ENCODE measurements around the gene MCUB.

GRCh38 chr4:109676886-109677285 is 116.8 kb downstream of the MCUB start:
- TF ChIP-seq JUN (IDR thresholded peaks at IDR 0.05): no peak
- TF ChIP-seq PBX3 (IDR thresholded peaks at IDR 0.05): no peak
- TF ChIP-seq CTCF (IDR thresholded peaks at IDR 0.05): no peak
- TF ChIP-seq MAFK (IDR thresholded peaks at IDR 0.05; ENCODE audit: partially characterized antibody): no peak
- TF ChIP-seq POLR2A (IDR thresholded peaks at IDR 0.05; ENCODE audit: low read length): no peak
- no peak for TF ChIP-seq REST (IDR thresholded peaks at IDR 0.05)

Measured in A549 (cell line).